BJ (cell line): Measurements from ENCODE around the gene MAP4. TPM values are rescaled to one million over a fixed set of nuclear protein-coding genes. Genes with fewer than 3 reads are reported as not detected.

ENCODE experiments used
- CTCF ChIA-PET: fragments of 350-600 bp; formaldehyde crosslinking; extraction: SDS; loops from one replicate; lab custom pipeline; 2021; ENCODE audit warnings: antibody characterized with exemption, inconsistent platforms; lab: Yijun Ruan, JAX
- POLR2A ChIA-PET: fragments of 300-600 bp; sonication (Branson Sonifier 250); formaldehyde crosslinking; extraction: SDS; loops from one replicate; lab custom pipeline; 2021; ENCODE audit warnings: antibody characterized with exemption; lab: Charles Lee
- DNase-seq: peaks from one replicate; pipeline ENCODE4 v3.0.0-alpha.2; 2011; ENCODE audit warnings: low read depth
- H3K27me3 ChIP-seq: 2 replicates; pipeline ENCODE4 v1.6.0; 2011; ENCODE audit warnings: low read length; ENCODE audit not compliant: control insufficient read depth, insufficient read depth
- H3K36me3 ChIP-seq: 2 replicates; pipeline ENCODE4 v1.5.1; 2011; ENCODE audit warnings: low read length; ENCODE audit not compliant: control insufficient read depth, insufficient read depth
- H3K4me3 ChIP-seq: 2 replicates; pipeline ENCODE4 v1.5.1; 2011; ENCODE audit warnings: low read depth, mild to moderate bottlenecking, control low read depth, low read length
- CTCF ChIP-seq: IDR thresholded peaks from 2 replicates; pipeline ENCODE4 v1.5.1; 2011; ENCODE audit warnings: low read depth, mild to moderate bottlenecking, control low read depth, inconsistent platforms, low read length, moderate library complexity; ENCODE audit not compliant: insufficient read depth
- polyA plus RNA-seq: library from polyadenylated mRNA; depleted of rRNA; stranded (reverse); fragments of >200 nt; gene quantifications from 2 replicates; pipeline ENCODE4 v1.2.3, GENCODE V29; 2011

MAP4 gene
- polyA plus RNA-seq, 1 experiment = 247 TPM

GRCh38 chr3:47855461-47856383, 160.5 kb downstream of the MAP4 start:
- CTCF ChIA-PET = interaction anchor here (0.6 kb wide), 1 partner anchor 13 kb away, joined by 3 read pairs; no protein-coding TSS in a partner anchor
- H3K36me3 ChIP-seq = peaks cover 48% of the 10 kb centered on the region

GRCh38 chr3:47854720-47855455, 161.3 kb downstream of the MAP4 start:
- Histone ChIP-seq H3K4me3 (no peak overlapping the region), H3K27me3 (no peaks in the 10 kb centered on the region), H3K36me3 (peaks cover 51% of the 10 kb centered on the region)
- no peak for TF ChIP-seq CTCF
- POLR2A ChIA-PET = no interaction called here
- CTCF ChIA-PET = interaction anchor here (0.6 to 2.3 kb wide), 3 partner anchors 17 to 134 kb away, joined by 4 to 7 read pairs (median 6); no protein-coding TSS in a partner anchor
- no peak for DNase-seq

More at GRCh38 chr3:47855461-47856383, 160.5 kb downstream of the MAP4 start:
- Histone ChIP-seq H3K4me3 (no peak overlapping the region), H3K27me3 (no peaks in the 10 kb centered on the region)
- POLR2A ChIA-PET = no interaction called here
- no peak for DNase-seq
- no peak for TF ChIP-seq CTCF

- Histone ChIP-seq H3K36me3 (peaks cover 57% of the 10 kb centered on the region), H3K4me3 (no peak overlapping the region), H3K27me3 (no peaks in the 10 kb centered on the region)
- no peak for TF ChIP-seq CTCF
- no peak for DNase-seq
- ChIA-PET CTCF (interaction anchor here (1.0 to 2.3 kb wide), 2 partner anchors 16 to 135 kb away, joined by 4 to 6 read pairs; no protein-coding TSS in a partner anchor), POLR2A (no interaction called here)
Observed at GRCh38 chr3:47854267-47854666, 161.9 kb downstream of the MAP4 start.

DNA sequence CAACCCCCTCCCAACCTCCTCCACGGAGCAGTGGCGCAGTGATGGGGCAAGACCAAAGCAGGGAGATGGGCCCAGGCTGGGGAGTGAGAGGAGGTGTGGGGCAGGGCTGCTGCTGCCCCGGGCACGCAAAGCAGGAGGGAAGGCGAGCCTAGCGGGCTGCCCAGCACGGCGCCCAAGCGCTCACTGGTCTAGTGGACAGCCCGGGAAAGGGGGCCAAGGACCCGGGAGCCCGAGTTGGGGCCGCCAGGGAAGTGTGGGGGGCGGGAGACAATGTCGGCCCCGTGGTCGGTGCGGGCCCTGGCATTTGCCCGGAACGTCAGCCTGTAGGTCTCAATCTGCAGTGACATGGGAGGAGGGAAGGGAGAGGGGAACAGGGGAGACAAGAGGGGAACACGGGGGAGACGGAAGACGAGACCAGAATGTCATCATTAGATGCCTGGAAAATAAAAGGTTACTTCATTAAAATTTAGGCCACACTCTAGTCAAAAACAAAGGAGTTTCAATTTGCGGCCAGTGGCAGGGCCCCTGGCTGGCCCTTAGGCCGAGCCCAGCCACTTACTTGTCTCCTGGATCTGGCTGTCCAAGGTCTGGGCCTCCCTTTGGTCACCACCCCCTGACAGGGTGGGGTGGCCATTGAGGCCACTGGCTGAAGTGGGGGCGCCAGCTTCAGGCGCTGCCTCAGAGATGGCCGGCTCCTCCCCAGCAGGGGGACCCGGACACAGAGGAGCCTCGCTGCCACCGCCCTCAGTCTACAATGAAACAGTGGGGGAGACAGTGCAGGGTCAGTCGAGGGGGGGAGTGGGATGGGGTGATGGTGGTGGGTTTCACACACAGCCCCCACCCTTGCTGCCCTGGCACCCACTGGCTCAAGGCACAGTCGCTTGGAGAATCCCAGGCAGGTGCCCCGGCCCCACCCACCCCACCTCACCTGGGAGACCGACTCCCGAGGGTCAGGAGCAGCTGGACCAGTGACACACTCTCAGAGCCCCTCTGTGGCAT, 163.3 kb downstream of the MAP4 start:
- no peak for DNase-seq
- ChIA-PET CTCF (interaction anchor here (0.6 to 3.3 kb wide), 3 partner anchors 15 to 300 kb away, joined by 3 to 17 read pairs (median 6); no protein-coding TSS in a partner anchor), POLR2A (no interaction called here)
- no peak for TF ChIP-seq CTCF
- no peak overlapping the region for H3K4me3 ChIP-seq
- H3K36me3 ChIP-seq = peaks cover 63% of the 10 kb centered on the region
- no peaks in the 10 kb centered on the region for H3K27me3 ChIP-seq
